ENCODE measurements around the gene C20orf202.

Gene C20orf202

GRCh38 chr20:1183153-1183552 is 20.1 kb upstream of the C20orf202 start:
- DNase-seq (ENCODE audit: low read depth, low spot score) = no peak
- H3K27ac ChIP-seq = no peak overlapping the region

DNA sequence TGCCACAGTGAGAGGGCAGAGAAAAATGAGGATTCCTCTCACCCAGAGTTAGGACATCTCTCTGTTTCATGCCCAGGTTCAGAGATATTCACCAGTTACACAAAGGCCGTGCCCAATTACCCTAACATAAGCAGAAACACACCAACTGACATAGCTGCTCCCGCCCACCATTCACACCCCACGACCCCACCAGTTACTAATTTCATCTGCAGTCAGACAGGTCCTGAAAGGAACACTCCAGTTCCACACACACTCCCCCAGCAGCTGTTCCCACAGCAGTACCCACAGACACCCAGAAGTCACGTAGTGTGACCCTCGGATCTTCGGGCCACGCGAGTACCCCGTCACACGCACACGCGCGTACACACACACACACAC is 19.0 kb upstream of the C20orf202 start:
- no peak overlapping the region for H3K27ac ChIP-seq
- DNase-seq (ENCODE audit: low read depth, low spot score) = no peak

GRCh38 chr20:1184638-1185315 is 18.5 kb upstream of the C20orf202 start, which contains the start of gene TMEM74B:
Gene TMEM74B, minus strand, starts transcription at chr20:1184981. Its CDS starts 1,180 bp downstream, at chr20:1183801.
- H3K27ac ChIP-seq = no peak within 1 kb of the TSS
- DNase-seq (ENCODE audit: low read depth, low spot score) = no peak

GRCh38 chr20:1185316-1185741 is 17.9 kb upstream of the C20orf202 start:
- no peak overlapping the region for H3K27ac ChIP-seq
- DNase-seq (ENCODE audit: low read depth, low spot score) = no peak

DNA sequence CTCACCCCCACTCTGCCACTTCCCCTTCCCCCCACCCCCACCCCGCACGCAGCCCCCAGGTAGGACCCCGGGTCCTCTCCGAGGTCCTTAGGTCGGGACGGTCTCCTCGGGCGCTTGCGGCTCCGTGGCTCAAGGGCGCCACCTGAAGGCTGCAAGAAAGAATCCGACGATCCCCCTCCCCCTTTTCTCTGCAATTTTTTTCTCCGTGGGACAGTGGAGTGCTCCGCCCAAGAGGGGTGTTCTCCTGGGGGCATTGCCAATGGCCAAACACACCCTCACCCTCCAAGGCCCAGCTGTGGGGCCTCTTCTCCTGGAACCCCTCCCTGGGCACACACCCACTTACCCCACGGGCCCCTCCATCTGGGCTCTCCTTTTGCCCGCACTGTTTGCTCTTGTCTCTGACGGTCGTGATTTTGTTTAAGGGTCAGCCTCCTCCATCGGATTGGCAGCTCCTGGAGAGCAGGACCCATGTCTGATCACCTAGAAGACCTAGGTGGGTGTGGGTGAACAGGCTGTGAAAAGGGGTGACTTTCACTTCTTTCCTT is 17.4 kb upstream of the C20orf202 start:
- DNase-seq (ENCODE audit: low read depth, low spot score) = no peak
- H3K27ac ChIP-seq = no peak overlapping the region

DNA sequence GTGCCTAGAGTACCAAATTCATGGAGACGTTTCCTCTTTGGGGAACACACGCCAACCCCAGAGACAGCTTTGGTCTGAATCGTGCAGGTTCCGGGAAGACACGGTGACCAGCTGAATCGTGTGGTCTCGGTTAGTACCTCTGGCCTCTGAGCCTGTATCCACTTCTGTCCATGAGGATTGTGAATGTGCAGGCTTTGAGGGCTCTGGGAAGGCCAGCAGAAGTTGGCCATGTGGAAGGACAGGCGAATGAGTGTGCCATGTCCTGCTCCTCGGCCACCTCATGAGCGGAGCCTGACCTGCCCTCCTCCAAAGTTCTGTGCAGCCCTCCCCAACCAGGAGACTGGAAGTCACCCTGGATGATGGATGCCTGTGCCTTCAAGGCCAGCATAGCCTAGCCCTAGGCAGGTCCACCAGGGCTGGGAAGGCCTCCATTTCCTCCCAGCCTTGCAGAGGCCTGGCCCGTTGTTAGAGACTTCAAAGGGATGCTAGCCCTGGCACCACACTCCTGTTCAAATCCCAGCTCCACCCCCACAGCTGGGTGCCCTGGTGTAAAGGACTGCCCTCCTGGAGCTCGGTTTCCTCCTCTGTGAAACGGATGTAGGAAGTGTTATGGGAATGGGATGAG is 16.8 kb upstream of the C20orf202 start:
- no peak for DNase-seq (ENCODE audit: low read depth, low spot score)
- H3K27ac ChIP-seq = no peak overlapping the region

- no peak overlapping the region for H3K27ac ChIP-seq
- no peak for DNase-seq (ENCODE audit: low read depth, low spot score)
Measured at GRCh38 chr20:1187605-1188171, 15.6 kb upstream of the C20orf202 start.

- no peak overlapping the region for H3K27ac ChIP-seq
- DNase-seq (ENCODE audit: low read depth, low spot score) = no peak
Measured at GRCh38 chr20:1188347-1188746, 14.9 kb upstream of the C20orf202 start.

DNA sequence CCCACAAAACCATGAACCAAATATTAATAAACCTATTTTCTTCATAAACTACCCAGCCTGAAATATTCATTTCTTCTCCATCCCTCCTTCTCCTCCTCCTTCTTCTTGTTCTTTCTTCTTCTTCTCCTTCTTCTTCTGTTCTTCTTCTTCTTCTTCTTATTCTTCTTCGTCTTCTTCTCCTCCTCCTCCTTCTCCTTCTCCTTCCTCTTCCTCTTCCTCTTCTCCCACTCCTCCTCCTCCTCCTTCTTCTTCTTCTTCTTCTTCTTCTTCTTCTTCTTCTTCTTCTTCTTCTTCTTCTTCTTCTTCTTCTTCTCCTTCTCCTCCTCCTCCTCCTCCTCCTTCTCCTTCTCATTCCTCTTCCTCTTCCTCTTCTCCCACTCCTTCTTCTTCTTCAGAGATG is 13.4 kb upstream of the C20orf202 start:
- DNase-seq (ENCODE audit: low read depth, low spot score) = no peak

DNA sequence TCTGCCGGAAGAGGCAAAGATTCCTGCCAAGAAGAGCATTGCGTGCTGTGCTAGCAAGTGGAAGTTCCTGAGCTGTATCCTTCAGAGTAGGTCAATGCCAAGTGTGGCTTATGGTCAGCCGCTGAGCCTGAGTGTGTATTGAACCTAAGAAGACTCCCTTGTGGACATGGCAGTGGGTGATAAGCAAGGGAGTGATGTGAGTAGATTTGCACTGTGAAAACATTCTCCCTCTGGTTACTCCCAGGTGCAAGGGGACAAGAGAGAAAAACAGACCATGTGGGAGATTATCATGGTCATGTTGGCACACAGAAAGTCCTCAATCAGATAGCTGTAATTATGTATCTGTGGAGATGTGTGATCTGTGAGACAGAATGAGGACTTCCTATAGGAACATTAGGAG is 12.4 kb upstream of the C20orf202 start:
- H3K27ac ChIP-seq = no peak overlapping the region
- DNase-seq (ENCODE audit: low read depth, low spot score) = no peak

More for the DNA sequence above, 13.4 kb upstream of the C20orf202 start:
- no peak overlapping the region for H3K27ac ChIP-seq

DNA sequence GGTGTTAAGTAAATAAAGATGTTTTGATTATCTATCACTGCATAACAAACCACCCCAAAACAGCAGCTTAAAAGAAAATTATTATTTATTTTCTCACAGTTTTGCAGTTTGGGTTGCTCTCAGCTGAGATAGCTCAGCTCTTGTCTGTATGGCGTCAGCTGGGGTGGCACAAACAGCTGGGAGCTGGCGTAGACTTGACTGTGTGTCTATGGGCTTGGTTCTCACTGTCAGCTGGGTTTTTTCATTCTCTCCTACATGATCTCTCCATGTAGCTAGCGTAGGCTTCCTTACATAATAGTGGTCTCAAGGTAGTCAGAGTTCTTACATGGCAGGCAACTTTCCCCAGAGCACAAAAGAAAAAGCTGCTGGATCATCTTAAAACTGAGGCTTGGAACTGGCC is 12.0 kb upstream of the C20orf202 start:
- DNase-seq (ENCODE audit: low read depth, low spot score) = no peak
- H3K27ac ChIP-seq = no peak overlapping the region

DNA sequence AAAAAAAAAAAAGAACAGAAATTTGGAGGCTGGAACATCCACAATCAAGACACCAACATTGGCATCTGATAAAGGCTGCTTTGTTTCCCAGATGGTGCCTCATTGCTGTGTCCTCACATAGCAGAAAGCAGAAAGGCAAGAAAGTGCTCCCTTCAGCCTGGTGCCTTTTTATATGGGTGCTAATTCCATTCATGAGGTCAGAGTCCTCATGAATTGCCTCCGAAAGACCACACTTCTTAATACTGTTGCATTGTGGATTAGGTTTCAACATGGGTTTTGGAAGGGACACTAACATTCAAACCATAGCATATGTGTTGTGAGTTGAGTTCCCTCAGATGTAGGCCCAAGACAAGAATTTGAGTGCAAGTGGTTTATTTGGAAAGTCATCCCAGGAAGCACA is 8.0 kb upstream of the C20orf202 start:
- no peak overlapping the region for H3K27ac ChIP-seq
- DNase-seq (ENCODE audit: low read depth, low spot score) = no peak

- H3K27ac ChIP-seq = no peak overlapping the region
- no peak for DNase-seq (ENCODE audit: low read depth, low spot score)
Measured at GRCh38 chr20:1196634-1197033, 6.6 kb upstream of the C20orf202 start.

GRCh38 chr20:1197801-1198200 is 5.5 kb upstream of the C20orf202 start:
- H3K27ac ChIP-seq = no peak overlapping the region
- DNase-seq (ENCODE audit: low read depth, low spot score) = no peak

DNA sequence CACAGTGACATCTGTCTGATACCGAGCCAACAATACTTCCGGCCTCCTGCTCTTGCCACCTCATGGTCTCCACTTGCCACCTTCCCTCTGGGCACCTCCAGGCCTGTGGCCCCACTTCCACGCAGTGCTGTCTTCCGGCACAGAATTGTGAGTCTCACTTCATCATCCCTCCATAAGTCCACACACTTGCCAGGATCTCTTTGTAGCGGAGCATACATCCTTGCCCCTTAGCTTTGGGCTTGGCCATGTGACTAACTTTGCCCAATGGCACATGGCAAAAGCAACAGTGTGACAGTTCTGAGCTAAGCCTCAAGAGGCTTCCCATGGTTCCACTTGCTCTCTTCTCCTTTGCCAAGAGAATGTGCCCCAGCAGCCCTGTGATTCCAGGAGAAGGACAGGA is 4.5 kb upstream of the C20orf202 start:
- DNase-seq (ENCODE audit: low read depth, low spot score) = no peak
- no peak overlapping the region for H3K27ac ChIP-seq

- H3K27ac ChIP-seq = no peak overlapping the region
- no peak for DNase-seq (ENCODE audit: low read depth, low spot score)
Measured at GRCh38 chr20:1199212-1199873, 3.9 kb upstream of the C20orf202 start.

DNA sequence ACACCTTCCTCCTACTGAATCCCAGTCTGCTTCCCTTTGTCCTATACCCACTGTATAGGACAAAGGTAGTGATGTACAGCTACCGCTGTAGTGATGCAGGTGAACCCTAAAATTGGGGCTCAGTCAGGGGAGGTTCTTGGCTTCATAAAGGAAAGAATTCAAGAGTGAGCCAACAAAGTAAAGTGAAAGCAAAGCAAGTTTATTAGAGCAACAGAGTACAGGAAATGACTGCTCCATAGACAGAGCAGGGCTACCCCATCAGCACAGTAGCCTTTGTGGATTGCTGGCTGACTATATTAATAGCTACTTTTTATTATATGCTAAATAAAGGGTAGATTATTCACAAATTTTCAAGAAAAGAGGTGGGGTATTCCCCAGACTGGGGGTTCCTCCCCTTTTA is 3.3 kb upstream of the C20orf202 start:
- no peak overlapping the region for H3K27ac ChIP-seq
- DNase-seq (ENCODE audit: low read depth, low spot score) = no peak

- no peak for DNase-seq (ENCODE audit: low read depth, low spot score)
- H3K27ac ChIP-seq = no peak overlapping the region
Measured at GRCh38 chr20:1203630-1204029, 376 bp downstream of the C20orf202 start.

- no peak overlapping the region for H3K27ac ChIP-seq
- no peak for DNase-seq (ENCODE audit: low read depth, low spot score)
Measured at GRCh38 chr20:1204113-1204512, 859 bp downstream of the C20orf202 start.

DNA sequence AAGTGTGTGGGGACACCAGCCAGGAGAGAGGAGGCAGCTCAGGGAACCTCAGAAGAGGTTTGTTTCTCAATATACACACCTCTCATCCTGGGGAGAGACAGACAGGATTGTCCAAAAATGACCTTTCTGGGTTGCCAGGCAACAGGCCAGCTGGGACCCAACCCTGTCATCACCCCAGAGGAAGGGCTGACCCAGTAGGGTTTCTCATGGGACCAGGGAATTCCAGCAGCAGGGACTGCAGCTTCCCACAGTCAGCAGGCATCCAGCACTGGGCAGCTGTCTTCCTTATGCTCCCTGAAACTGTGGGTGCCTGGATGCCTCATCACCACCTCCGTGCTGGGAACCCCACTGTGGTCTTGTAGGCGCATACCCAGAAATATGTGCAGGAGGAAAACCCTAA is 1.3 kb downstream of the C20orf202 start:
- no peak for DNase-seq (ENCODE audit: low read depth, low spot score)

GRCh38 chr20:1205802-1206201 is 2.5 kb downstream of the C20orf202 start:
- no peak overlapping the region for H3K27ac ChIP-seq
- no peak for DNase-seq (ENCODE audit: low read depth, low spot score)

More for the DNA sequence above, 1.3 kb downstream of the C20orf202 start:
- no peak overlapping the region for H3K27ac ChIP-seq
